ENCODE data around the gene ADISSP. TPM values are rescaled to one million over a fixed set of nuclear protein-coding genes. Genes with fewer than 3 reads are reported as not detected.

Gene ADISSP
- total and polyA plus RNA-seq, 2 donors (not counting 3 experiments of a cell fraction or from before 2014, with no cell fraction given), result 55.0 to 67.5 TPM

DNA sequence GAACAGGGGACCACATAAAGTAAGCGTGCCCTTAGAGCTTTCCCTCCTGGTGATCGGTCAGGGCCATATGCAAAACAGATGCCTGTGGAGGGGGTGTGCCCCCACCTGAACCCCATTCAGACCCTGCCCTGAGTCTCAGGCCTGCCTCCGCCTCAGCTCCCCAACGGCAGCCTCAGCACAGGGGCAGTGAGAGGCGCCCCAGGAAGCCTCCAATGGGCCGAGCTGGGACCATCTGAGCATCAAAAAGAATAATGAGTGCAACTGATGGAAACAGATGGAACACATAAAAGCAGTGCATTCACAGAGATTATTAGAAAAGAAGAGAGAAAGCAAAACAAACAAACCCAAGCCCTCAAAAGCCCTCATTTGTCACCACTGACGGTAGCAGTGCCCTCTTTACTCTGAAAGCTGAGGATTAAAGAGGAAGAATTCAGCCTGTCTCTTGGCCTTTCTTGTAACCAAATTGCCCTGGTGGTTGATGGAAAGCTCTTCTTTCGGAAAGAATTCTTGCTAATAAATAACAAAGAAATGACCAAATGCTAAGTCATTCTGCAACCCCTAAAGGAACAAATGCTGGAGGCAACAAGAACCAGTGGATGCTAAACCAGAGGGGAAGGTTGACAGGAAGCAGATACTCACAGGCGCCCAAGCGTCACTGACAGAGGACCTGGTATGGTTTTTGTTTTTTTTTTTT lies 6.8 kb downstream of the ADISSP start:
- Histone ChIP-seq H4K20me1 (replicated peaks; ENCODE audit: control insufficient read depth, extremely low read depth, insufficient read depth, low read length) (no peaks in the 10 kb centered on the region), H3K36me3 (ENCODE audit: control insufficient read depth in 2 of 2, extremely low read depth in 1 of 2, insufficient read depth in 2 of 2, low read length in 2 of 2) (peaks cover 0 to 3% of the 10 kb centered on the region in 2 experiments), H2AFZ (ENCODE audit: low read depth, low read length) (no peak overlapping the region), H3K9me3 (replicated peaks; ENCODE audit: control insufficient read depth, insufficient read depth, low read length) (no peaks in the 10 kb centered on the region), H3K27ac (ENCODE audit: insufficient read depth, low read depth, low read length) (no peak overlapping the region), H3K4me2 (ENCODE audit: insufficient read depth, low read length) (no peak overlapping the region), H3K79me2 (ENCODE audit: control insufficient read depth, insufficient read depth, low read length) (peaks cover under 1% of the 10 kb centered on the region), H3K27me3 (ENCODE audit: control insufficient read depth in 2 of 2, insufficient read depth in 2 of 2, low read length in 2 of 2) (no peaks in the 10 kb centered on the region), H3K4me1 (ENCODE audit: control insufficient read depth, extremely low read depth, insufficient read depth, low read length) (peaks cover under 1% of the 10 kb centered on the region), H3K9ac (replicated peaks; ENCODE audit: extremely low read depth, insufficient read depth, low read length) (no peak overlapping the region), H3K9me1 (replicated peaks; ENCODE audit: control insufficient read depth, extremely low read depth, insufficient read depth, low read length) (no peaks in the 10 kb centered on the region), H3K4me3 (replicated peaks in 1 of 3; ENCODE audit: insufficient read depth in 1 of 3, low read depth in 1 of 3, low read length in 3 of 3) (no peak overlapping the region)
- FAIRE-seq (no peak), DNase-seq (ENCODE audit: low read depth, low spot score) (no peak)
- no TSS peak for BruUV-seq (replicated peaks)
- TF ChIP-seq GATA2 (IDR thresholded peaks at IDR 0.05; ENCODE audit: insufficient read depth, insufficient read length, low read depth, low read length), result no peak
- no peak for TF ChIP-seq POLR2AphosphoS5 (IDR thresholded peaks at IDR 0.05; ENCODE audit: insufficient read depth, low read depth, low read length)
- TF ChIP-seq, protein P1, sequence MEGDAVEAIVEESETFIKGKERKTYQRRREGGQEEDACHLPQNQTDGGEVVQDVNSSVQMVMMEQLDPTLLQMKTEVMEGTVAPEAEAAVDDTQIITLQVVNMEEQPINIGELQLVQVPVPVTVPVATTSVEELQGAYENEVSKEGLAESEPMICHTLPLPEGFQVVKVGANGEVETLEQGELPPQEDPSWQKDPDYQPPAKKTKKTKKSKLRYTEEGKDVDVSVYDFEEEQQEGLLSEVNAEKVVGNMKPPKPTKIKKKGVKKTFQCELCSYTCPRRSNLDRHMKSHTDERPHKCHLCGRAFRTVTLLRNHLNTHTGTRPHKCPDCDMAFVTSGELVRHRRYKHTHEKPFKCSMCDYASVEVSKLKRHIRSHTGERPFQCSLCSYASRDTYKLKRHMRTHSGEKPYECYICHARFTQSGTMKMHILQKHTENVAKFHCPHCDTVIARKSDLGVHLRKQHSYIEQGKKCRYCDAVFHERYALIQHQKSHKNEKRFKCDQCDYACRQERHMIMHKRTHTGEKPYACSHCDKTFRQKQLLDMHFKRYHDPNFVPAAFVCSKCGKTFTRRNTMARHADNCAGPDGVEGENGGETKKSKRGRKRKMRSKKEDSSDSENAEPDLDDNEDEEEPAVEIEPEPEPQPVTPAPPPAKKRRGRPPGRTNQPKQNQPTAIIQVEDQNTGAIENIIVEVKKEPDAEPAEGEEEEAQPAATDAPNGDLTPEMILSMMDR (IDR thresholded peaks at IDR 0.05; ENCODE audit: extremely low read depth in 1 of 2, insufficient read depth in 1 of 2, low read depth in 1 of 2, low read length in 2 of 2), result no peak
- TF ChIP-seq POLR2A (IDR thresholded peaks at IDR 0.05; ENCODE audit: low read depth, low read length), result no peak
- TF ChIP-seq EZH2 (IDR thresholded peaks at IDR 0.05; ENCODE audit: borderline replicate concordance, low read depth, low read length, severe bottlenecking), result no peak
- TF ChIP-seq MAX (IDR thresholded peaks at IDR 0.05; ENCODE audit: insufficient read depth, insufficient read length), result no peak
- TF ChIP-seq JUN (IDR thresholded peaks at IDR 0.05; ENCODE audit: borderline replicate concordance, insufficient read depth, insufficient read length, low read depth), result no peak
- no peak for TF ChIP-seq FOS (IDR thresholded peaks at IDR 0.05; ENCODE audit: borderline replicate concordance, insufficient read depth, low read length)
- TF ChIP-seq MYC (IDR thresholded peaks at IDR 0.05; ENCODE audit: low read depth, low read length), result no peak
- ChIA-PET POLR2A (no interaction called here), CTCF (interaction anchor here (1.0 to 1.7 kb wide), 4 partner anchors 8 to 50 kb away, joined by 3 to 8 read pairs (median 4); no protein-coding TSS in a partner anchor)
- intact Hi-C loops (cut with micrococcal nuclease) (no loop called here), dilution Hi-C loops (cut with MboI; ENCODE audit: extremely low pct_ligation_motif_present, low sequenced_read_pairs) (no loop called here)

Data from endothelial cell of umbilical vein (primary cell).